ENCODE data around the gene GAGE10. TPM values are rescaled to one million over a fixed set of nuclear protein-coding genes. Genes with fewer than 3 reads are reported as not detected.

GAGE10 gene
- total RNA-seq, 2 experiments from 2014 or later: not detected

DNA sequence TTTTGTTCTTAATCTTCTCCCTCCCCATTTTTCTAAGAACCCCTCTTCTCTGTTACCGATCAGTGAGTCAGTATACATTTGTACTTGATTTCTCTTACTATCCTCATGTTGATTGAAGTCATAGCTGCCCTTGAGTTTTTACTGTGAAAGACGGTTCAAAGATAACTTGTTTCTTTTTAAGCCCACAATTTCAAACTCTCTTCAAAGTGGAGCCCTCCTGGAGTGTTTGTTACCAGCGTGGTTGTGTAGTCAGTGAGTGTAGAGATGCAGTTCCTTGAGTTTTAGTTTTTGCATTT, 26.0 kb upstream of the GAGE10 start:
- DNase-seq (no peak), ATAC-seq (peak; percentile 50)
- TF ChIP-seq, protein P1, sequence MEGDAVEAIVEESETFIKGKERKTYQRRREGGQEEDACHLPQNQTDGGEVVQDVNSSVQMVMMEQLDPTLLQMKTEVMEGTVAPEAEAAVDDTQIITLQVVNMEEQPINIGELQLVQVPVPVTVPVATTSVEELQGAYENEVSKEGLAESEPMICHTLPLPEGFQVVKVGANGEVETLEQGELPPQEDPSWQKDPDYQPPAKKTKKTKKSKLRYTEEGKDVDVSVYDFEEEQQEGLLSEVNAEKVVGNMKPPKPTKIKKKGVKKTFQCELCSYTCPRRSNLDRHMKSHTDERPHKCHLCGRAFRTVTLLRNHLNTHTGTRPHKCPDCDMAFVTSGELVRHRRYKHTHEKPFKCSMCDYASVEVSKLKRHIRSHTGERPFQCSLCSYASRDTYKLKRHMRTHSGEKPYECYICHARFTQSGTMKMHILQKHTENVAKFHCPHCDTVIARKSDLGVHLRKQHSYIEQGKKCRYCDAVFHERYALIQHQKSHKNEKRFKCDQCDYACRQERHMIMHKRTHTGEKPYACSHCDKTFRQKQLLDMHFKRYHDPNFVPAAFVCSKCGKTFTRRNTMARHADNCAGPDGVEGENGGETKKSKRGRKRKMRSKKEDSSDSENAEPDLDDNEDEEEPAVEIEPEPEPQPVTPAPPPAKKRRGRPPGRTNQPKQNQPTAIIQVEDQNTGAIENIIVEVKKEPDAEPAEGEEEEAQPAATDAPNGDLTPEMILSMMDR (IDR thresholded peaks at IDR 0.05): no peak
- Mint-ChIP-seq H3K4me3 (peak overlapping the region; percentile 64), H3K4me1 (ENCODE audit: low read depth) (peaks cover 83% of the 10 kb centered on the region), H3K27me3 (no peaks in the 10 kb centered on the region), H3K27ac (peak overlapping the region; percentile 99), H3K9me3 (no peaks in the 10 kb centered on the region), H3K36me3 (ENCODE audit: low read depth) (peaks cover 13% of the 10 kb centered on the region)
- intact Hi-C loops (cut with micrococcal nuclease): no loop called here
- ChIA-PET CTCF (interaction anchor here (0.9 kb wide), 1 partner anchor 14 kb away, joined by 3 read pairs; no protein-coding TSS in a partner anchor), POLR2A (interaction anchor here (0.7 to 1.4 kb wide), 4 partner anchors 10 to 77 kb away, joined by 3 to 7 read pairs (median 4); no protein-coding TSS in a partner anchor)

- CTCF ChIA-PET: interaction anchor here (0.9 kb wide), 1 partner anchor 13 kb away, joined by 3 read pairs; no protein-coding TSS in a partner anchor
- intact Hi-C loops (cut with micrococcal nuclease): no loop called here
- Mint-ChIP-seq H3K4me3 (peak overlapping the region; percentile 64), H3K4me1 (ENCODE audit: low read depth) (peaks cover 81% of the 10 kb centered on the region), H3K27ac (peak overlapping the region; percentile 99), H3K27me3 (no peaks in the 10 kb centered on the region), H3K36me3 (ENCODE audit: low read depth) (peaks cover 13% of the 10 kb centered on the region), H3K9me3 (no peaks in the 10 kb centered on the region)
- TF ChIP-seq, protein P1 (IDR thresholded peaks at IDR 0.05): no peak
- ATAC-seq (no peak), DNase-seq (no peak)
- POLR2A ChIA-PET: interaction anchor here (0.8 to 1.4 kb wide), 3 partner anchors 10 to 25 kb away, joined by 4 to 7 read pairs (median 5); no protein-coding TSS in a partner anchor
These were observed 25.4 kb upstream of the GAGE10 start for GRCh38 chrX:49278081-49278480.

GRCh38 chrX:49282647-49283011, 20.8 kb upstream of the GAGE10 start:
- ChIA-PET POLR2A (no interaction called here), CTCF (no interaction called here)
- no peak for ATAC-seq
- DNase-seq: no peak
- Mint-ChIP-seq H3K4me3 (no peak overlapping the region), H3K4me1 (ENCODE audit: low read depth) (peaks cover 44% of the 10 kb centered on the region), H3K27me3 (no peaks in the 10 kb centered on the region), H3K36me3 (ENCODE audit: low read depth) (no peaks in the 10 kb centered on the region), H3K27ac (no peak overlapping the region), H3K9me3 (no peaks in the 10 kb centered on the region)
- TF ChIP-seq, protein P1 (IDR thresholded peaks at IDR 0.05): no peak
- intact Hi-C loops (cut with micrococcal nuclease): no loop called here

DNA sequence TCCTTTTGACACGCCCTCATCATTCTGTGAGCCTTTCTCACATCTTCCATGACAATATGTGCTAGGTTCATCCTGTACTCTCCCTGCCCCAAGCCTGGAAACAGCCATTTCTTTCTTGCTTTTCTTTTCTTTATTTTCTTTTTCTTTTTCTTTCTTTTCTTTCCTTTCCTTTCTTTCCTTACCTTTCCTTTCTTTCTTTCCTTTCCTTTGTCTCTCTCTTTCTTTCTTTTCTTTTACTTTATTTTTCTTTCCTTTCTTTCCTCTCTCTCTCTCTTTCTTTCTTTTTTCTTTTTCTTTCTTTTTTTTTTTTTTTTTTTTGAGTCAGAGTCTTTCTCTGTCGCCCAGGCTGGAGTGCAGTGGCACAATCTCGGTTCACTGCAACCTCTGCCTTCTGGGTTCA, 19.2 kb upstream of the GAGE10 start:
- POLR2A ChIA-PET: interaction anchor here (1.8 kb wide), 1 partner anchor 11 kb away, joined by 6 read pairs; no protein-coding TSS in a partner anchor
- intact Hi-C loops (cut with micrococcal nuclease): no loop called here
- no peak for ATAC-seq
- no peak for DNase-seq
- no peak overlapping the region for H3K4me3 Mint-ChIP-seq
- CTCF ChIA-PET: no interaction called here
- H3K9me3 Mint-ChIP-seq: no peaks in the 10 kb centered on the region
- no peaks in the 10 kb centered on the region for H3K36me3 Mint-ChIP-seq (ENCODE audit: low read depth)
- H3K4me1 Mint-ChIP-seq (ENCODE audit: low read depth): peaks cover 37% of the 10 kb centered on the region
- TF ChIP-seq, protein P1 (IDR thresholded peaks at IDR 0.05): no peak
- no peak overlapping the region for H3K27ac Mint-ChIP-seq
- no peaks in the 10 kb centered on the region for H3K27me3 Mint-ChIP-seq

DNA sequence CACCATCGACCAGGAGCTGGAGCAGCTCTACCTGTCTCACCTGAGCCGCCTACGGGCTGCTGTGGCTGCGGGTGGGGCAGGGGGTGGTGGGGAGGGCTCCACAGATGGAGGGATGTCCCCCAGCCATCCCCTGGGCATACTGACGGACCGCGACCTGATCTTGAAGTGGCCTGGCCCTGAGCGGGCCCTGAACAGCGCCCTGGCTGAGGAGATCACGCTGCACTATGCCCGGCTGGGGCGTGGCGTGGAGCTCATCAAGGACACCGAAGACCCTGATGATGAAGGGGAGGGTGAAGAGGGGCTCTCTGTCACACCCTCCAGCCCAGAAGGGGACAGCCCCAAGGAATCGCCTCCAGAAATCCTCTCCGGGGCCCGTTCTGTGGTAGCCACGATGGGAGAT, 17.3 kb upstream of the GAGE10 start:
- Mint-ChIP-seq H3K4me3 (no peak overlapping the region), H3K4me1 (ENCODE audit: low read depth) (peaks cover 26% of the 10 kb centered on the region), H3K27me3 (no peaks in the 10 kb centered on the region), H3K9me3 (no peaks in the 10 kb centered on the region), H3K36me3 (ENCODE audit: low read depth) (no peaks in the 10 kb centered on the region), H3K27ac (no peak overlapping the region)
- TF ChIP-seq, protein P1 (IDR thresholded peaks at IDR 0.05): no peak
- no peak for DNase-seq
- intact Hi-C loops (cut with micrococcal nuclease): no loop called here
- ChIA-PET CTCF (no interaction called here), POLR2A (interaction anchor here (0.9 kb wide), 1 partner anchor 13 kb away, joined by 3 read pairs; no protein-coding TSS in a partner anchor)
- ATAC-seq: no peak
